Adrenal gland (tissue), 5 donors: ENCODE measurements around the gene STIM2.

Experiments used
- POLR2A ChIP-seq, 2 donors: fragments of 450-650 bp; IDR thresholded peaks; one replicate each; pipeline ENCODE4 v1.6.1; 2017; ENCODE audit warnings: antibody characterized with exemption in 2 of 2, mild to moderate bottlenecking in 2 of 2, moderate library complexity in 1 of 2
- TF ChIP-seq, protein P1 (sequence below), 6 experiments: fragments of 450-650 bp in 4 of 6; fragments of 200-600 bp in 2 of 6; sonication (generic) in 1 of 6; IDR thresholded peaks; 1 replicate in 5 of 6; 2 replicates in 1 of 6; pipeline versions ENCODE4 v1.5.1 to v1.8.0; 2016 to 2021; ENCODE audit warnings: antibody characterized with exemption in 6 of 6, mild to moderate bottlenecking in 2 of 6, moderate library complexity in 1 of 6
- donor health status: DM: no; HTN: no; CAD: no.

DNA sequence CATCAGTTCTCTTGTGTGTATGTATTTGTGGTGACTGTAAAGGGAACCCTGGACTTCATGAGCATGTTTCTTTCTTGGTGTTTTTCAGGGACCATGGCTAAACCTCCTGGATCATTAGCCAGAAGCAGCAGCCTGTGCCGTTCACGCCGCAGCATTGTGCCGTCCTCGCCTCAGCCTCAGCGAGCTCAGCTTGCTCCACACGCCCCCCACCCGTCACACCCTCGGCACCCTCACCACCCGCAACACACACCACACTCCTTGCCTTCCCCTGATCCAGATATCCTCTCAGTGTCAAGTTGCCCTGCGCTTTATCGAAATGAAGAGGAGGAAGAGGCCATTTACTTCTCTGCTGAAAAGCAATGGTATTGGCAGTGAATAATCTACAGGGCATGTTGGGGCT lies 157.0 kb downstream of the STIM2 start:
- TF ChIP-seq POLR2A (IDR thresholded peaks at IDR 0.05): no peak
- TF ChIP-seq, protein P1, sequence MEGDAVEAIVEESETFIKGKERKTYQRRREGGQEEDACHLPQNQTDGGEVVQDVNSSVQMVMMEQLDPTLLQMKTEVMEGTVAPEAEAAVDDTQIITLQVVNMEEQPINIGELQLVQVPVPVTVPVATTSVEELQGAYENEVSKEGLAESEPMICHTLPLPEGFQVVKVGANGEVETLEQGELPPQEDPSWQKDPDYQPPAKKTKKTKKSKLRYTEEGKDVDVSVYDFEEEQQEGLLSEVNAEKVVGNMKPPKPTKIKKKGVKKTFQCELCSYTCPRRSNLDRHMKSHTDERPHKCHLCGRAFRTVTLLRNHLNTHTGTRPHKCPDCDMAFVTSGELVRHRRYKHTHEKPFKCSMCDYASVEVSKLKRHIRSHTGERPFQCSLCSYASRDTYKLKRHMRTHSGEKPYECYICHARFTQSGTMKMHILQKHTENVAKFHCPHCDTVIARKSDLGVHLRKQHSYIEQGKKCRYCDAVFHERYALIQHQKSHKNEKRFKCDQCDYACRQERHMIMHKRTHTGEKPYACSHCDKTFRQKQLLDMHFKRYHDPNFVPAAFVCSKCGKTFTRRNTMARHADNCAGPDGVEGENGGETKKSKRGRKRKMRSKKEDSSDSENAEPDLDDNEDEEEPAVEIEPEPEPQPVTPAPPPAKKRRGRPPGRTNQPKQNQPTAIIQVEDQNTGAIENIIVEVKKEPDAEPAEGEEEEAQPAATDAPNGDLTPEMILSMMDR (IDR thresholded peaks at IDR 0.05): no peak
